ENCODE data around the gene BTNL2. TPM values are rescaled to one million over a fixed set of nuclear protein-coding genes. Genes with fewer than 3 reads are reported as not detected.
"Not testable (repeated sequence)": the region's sequence is repeated elsewhere in the genome, so short reads cannot be mapped to it uniquely, and the experiment has no call there.

BTNL2 gene
- not detected for total RNA-seq

GRCh38 chr6:32406857-32407256 lies at the start of gene BTNL2:
TSS of gene BTNL2 (minus strand) at chr6:32407181. CDS start at chr6:32407123, 58 bp downstream.
- DNase-seq (ENCODE audit: low spot score), result no peak

- no peak for DNase-seq (ENCODE audit: low spot score)
Measured at GRCh38 chr6:32449088-32449736, 42.2 kb upstream of the BTNL2 start.

GRCh38 chr6:32447932-32448331 lies 41.0 kb upstream of the BTNL2 start:
- DNase-seq (ENCODE audit: low spot score), result no peak

- DNase-seq (ENCODE audit: low spot score), result no peak
Measured at GRCh38 chr6:32445321-32445854, 38.4 kb upstream of the BTNL2 start.

GRCh38 chr6:32444433-32444832 lies 37.5 kb upstream of the BTNL2 start:
- DNase-seq (ENCODE audit: low spot score), result no peak

- DNase-seq (ENCODE audit: low spot score), result no peak
Measured at GRCh38 chr6:32442977-32443552, 36.1 kb upstream of the BTNL2 start.

- no peak for DNase-seq (ENCODE audit: low spot score)
Measured at GRCh38 chr6:32442243-32442667, 35.3 kb upstream of the BTNL2 start.

GRCh38 chr6:32439602-32440214 lies 32.7 kb upstream of the BTNL2 start, which contains the start of gene HLA-DRA:
TSS of gene HLA-DRA (plus strand) at chr6:32439887. CDS start at chr6:32439951, 64 bp downstream.
- peak; percentile 58 for DNase-seq (ENCODE audit: low spot score)

GRCh38 chr6:32439139-32439538 lies 32.2 kb upstream of the BTNL2 start:
- no peak for DNase-seq (ENCODE audit: low spot score)

GRCh38 chr6:32436995-32437836 lies 30.2 kb upstream of the BTNL2 start:
- DNase-seq (ENCODE audit: low spot score), result no peak

GRCh38 chr6:32436186-32436585 lies 29.2 kb upstream of the BTNL2 start:
- no peak for DNase-seq (ENCODE audit: low spot score)

GRCh38 chr6:32433950-32434349 lies 27.0 kb upstream of the BTNL2 start:
- not testable (repeated sequence) for DNase-seq (ENCODE audit: low spot score)

GRCh38 chr6:32432050-32432450 lies 25.1 kb upstream of the BTNL2 start:
- DNase-seq (ENCODE audit: low spot score), result no peak

GRCh38 chr6:32431142-32431541 lies 24.2 kb upstream of the BTNL2 start:
- no peak for DNase-seq (ENCODE audit: low spot score)

GRCh38 chr6:32430179-32430578 lies 23.2 kb upstream of the BTNL2 start:
- DNase-seq (ENCODE audit: low spot score), result no peak

GRCh38 chr6:32427934-32428474 lies 21.0 kb upstream of the BTNL2 start:
- no peak for DNase-seq (ENCODE audit: low spot score)

- DNase-seq (ENCODE audit: low spot score), result no peak
Measured at GRCh38 chr6:32427218-32427617, 20.2 kb upstream of the BTNL2 start.

- no peak for DNase-seq (ENCODE audit: low spot score)
Measured at GRCh38 chr6:32426338-32426737, 19.4 kb upstream of the BTNL2 start.

GRCh38 chr6:32424589-32425300 lies 17.8 kb upstream of the BTNL2 start:
- DNase-seq (ENCODE audit: low spot score), result no peak

GRCh38 chr6:32416036-32416435 lies 9.1 kb upstream of the BTNL2 start:
- no peak for DNase-seq (ENCODE audit: low spot score)

GRCh38 chr6:32415521-32416019 lies 8.6 kb upstream of the BTNL2 start:
- peak; percentile 80 for DNase-seq (ENCODE audit: low spot score)

All from mucosa of gallbladder (tissue), 1 donor.